Fibroblast of villous mesenchyme (primary cell): ENCODE data around the gene MARK3. TPM values are rescaled to one million over a fixed set of nuclear protein-coding genes. Genes with fewer than 3 reads are reported as not detected.

Source experiments
- DNase-seq: peaks from one replicate; pipeline ENCODE4 v3.0.0-alpha.2; 2010; ENCODE audit warnings: low read depth
- H3K4me3 ChIP-seq: 2 replicates; pipeline ENCODE4 v1.5.1; 2011; ENCODE audit warnings: low read depth, mild to moderate bottlenecking, low read length
- CTCF ChIP-seq: IDR thresholded peaks from 2 replicates; pipeline ENCODE4 v1.5.1; 2012; ENCODE audit warnings: low read depth, mild to moderate bottlenecking, low read length; ENCODE audit not compliant: insufficient read depth
- total RNA-seq: library from RNA; depleted of rRNA; stranded (reverse); fragments of >200 nt; gene quantifications from 2 replicates; pipeline ENCODE4 v1.2.3, GENCODE V29; 2012

The MARK3 gene
- 79.2 and 108 TPM in 2 replicates for total RNA-seq

- peak; percentile 98 for DNase-seq
- H3K4me3 ChIP-seq, result peak within 1 kb of the TSS; percentile 92
- TF ChIP-seq CTCF, result peak; percentile 8
Observed at GRCh38 chr14:103385152-103385928, at the start of gene MARK3. Gene MARK3 (plus strand): TSS chr14:103385415. CDS start chr14:103386030, 615 bp downstream.

- no peak for TF ChIP-seq CTCF
- no peak for DNase-seq
- peak overlapping the region; percentile 84 for H3K4me3 ChIP-seq
Observed at GRCh38 chr14:103336191-103336590, 49.0 kb upstream of the MARK3 start.

GRCh38 chr14:103337794-103338193 lies 47.4 kb upstream of the MARK3 start:
- H3K4me3 ChIP-seq, result no peak overlapping the region
- no peak for TF ChIP-seq CTCF

GRCh38 chr14:103339561-103339960 lies 45.7 kb upstream of the MARK3 start:
- no peak for DNase-seq

More at GRCh38 chr14:103337794-103338193, 47.4 kb upstream of the MARK3 start:
- DNase-seq, result no peak

GRCh38 chr14:103340480-103341212 lies 44.6 kb upstream of the MARK3 start:
- TF ChIP-seq CTCF, result no peak
- no peak overlapping the region for H3K4me3 ChIP-seq
- DNase-seq, result no peak

More at GRCh38 chr14:103339561-103339960, 45.7 kb upstream of the MARK3 start:
- H3K4me3 ChIP-seq, result no peak overlapping the region
- no peak for TF ChIP-seq CTCF

GRCh38 chr14:103341250-103342129 lies 43.7 kb upstream of the MARK3 start:
- no peak for DNase-seq
- TF ChIP-seq CTCF, result no peak

More at GRCh38 chr14:103341250-103342129, 43.7 kb upstream of the MARK3 start:
- H3K4me3 ChIP-seq, result no peak overlapping the region
